ENCODE data around the gene HNRNPA3. TPM values are rescaled to one million over a fixed set of nuclear protein-coding genes. Genes with fewer than 3 reads are reported as not detected.

HNRNPA3 gene
- total RNA-seq, 2 experiments from 2014 or later, result 68.2 to 450 TPM

- H3K4me3 ChIP-seq (ENCODE audit: low read depth, low read length, poor library complexity, severe bottlenecking), result no peak overlapping the region
- H3K9me3 ChIP-seq (ENCODE audit: low read length), result no peaks in the 10 kb centered on the region
- H4K20me1 ChIP-seq (ENCODE audit: insufficient read depth, low read length), result no peaks in the 10 kb centered on the region
- TF ChIP-seq EZH2phosphoT487 (IDR thresholded peaks at IDR 0.05; ENCODE audit: borderline replicate concordance, low read depth, low read length), result no peak
- no peak for TF ChIP-seq CTCF (conservative IDR thresholded peaks at IDR 0.05; ENCODE audit: low read length)
- POLR2A ChIA-PET, result interaction anchor here (1.4 to 5.2 kb wide), 2 partner anchors 14 to 103 kb away, joined by 5 to 52 read pairs; no protein-coding TSS in a partner anchor
- no peak overlapping the region for H3K4me2 ChIP-seq (ENCODE audit: low read length)
- H3K4me1 ChIP-seq (ENCODE audit: insufficient read depth, low read length, poor library complexity, severe bottlenecking), result peaks cover 17% of the 10 kb centered on the region
- no peak overlapping the region for H3K27ac ChIP-seq (ENCODE audit: low read depth, low read length, poor library complexity, severe bottlenecking)
- DNase-seq (ENCODE audit: low spot score), result no peak
- intact Hi-C loops (cut with micrococcal nuclease; ENCODE audit: unreplicated experiment), result loop anchor here (10.0 kb wide), 1 partner anchor 1186 kb away; the partner anchor contains the start of genes PJVK and PRKRA
- H2AFZ ChIP-seq (ENCODE audit: low read length), result no peak overlapping the region
- no peaks in the 10 kb centered on the region for H3K36me3 ChIP-seq (ENCODE audit: insufficient read depth, low read length)
- CTCF ChIA-PET (ENCODE audit: unreplicated experiment), result no interaction called here
- BruUV-seq (replicated peaks), result no TSS peak
- no peaks in the 10 kb centered on the region for H3K9me2 ChIP-seq (ENCODE audit: insufficient read depth, low read length)
- H3K79me2 ChIP-seq (ENCODE audit: insufficient read depth, low read depth, low read length), result peaks cover 1% of the 10 kb centered on the region; the same call in 1 of the 2 replicates
Observed at GRCh38 chr2:177268187-177268871, 55.7 kb downstream of the HNRNPA3 start.

- H4K20me1 ChIP-seq (ENCODE audit: insufficient read depth, low read length), result no peaks in the 10 kb centered on the region
- POLR2A ChIA-PET, result interaction anchor here (1.4 kb wide), 1 partner anchor 13 kb away, joined by 5 read pairs; no protein-coding TSS in a partner anchor
- H2AFZ ChIP-seq (ENCODE audit: low read length), result no peak overlapping the region
- no peak for DNase-seq (ENCODE audit: low spot score)
- no peak overlapping the region for H3K4me3 ChIP-seq (ENCODE audit: low read depth, low read length, poor library complexity, severe bottlenecking)
- H3K4me1 ChIP-seq (ENCODE audit: insufficient read depth, low read length, poor library complexity, severe bottlenecking), result peaks cover 17% of the 10 kb centered on the region
- CTCF ChIA-PET (ENCODE audit: unreplicated experiment), result no interaction called here
- H3K36me3 ChIP-seq (ENCODE audit: insufficient read depth, low read length), result no peaks in the 10 kb centered on the region
- H3K9me2 ChIP-seq (ENCODE audit: insufficient read depth, low read length), result no peaks in the 10 kb centered on the region
- BruUV-seq (replicated peaks), result no TSS peak
- TF ChIP-seq CTCF (conservative IDR thresholded peaks at IDR 0.05; ENCODE audit: low read length) (no peak), EZH2phosphoT487 (IDR thresholded peaks at IDR 0.05; ENCODE audit: borderline replicate concordance, low read depth, low read length) (no peak)
- H3K9me3 ChIP-seq (ENCODE audit: low read length), result no peaks in the 10 kb centered on the region
- no peaks in the 10 kb centered on the region for H3K79me2 ChIP-seq (ENCODE audit: insufficient read depth, low read depth, low read length)
- H3K4me2 ChIP-seq (ENCODE audit: low read length), result no peak overlapping the region
- intact Hi-C loops (cut with micrococcal nuclease; ENCODE audit: unreplicated experiment), result loop anchor here (10.0 kb wide), 1 partner anchor 1186 kb away; the partner anchor contains the start of genes PJVK and PRKRA
- H3K27ac ChIP-seq (ENCODE audit: low read depth, low read length, poor library complexity, severe bottlenecking), result no peak overlapping the region
Observed at GRCh38 chr2:177268901-177269300, 56.3 kb downstream of the HNRNPA3 start.

- no peaks in the 10 kb centered on the region for H4K20me1 ChIP-seq (ENCODE audit: insufficient read depth, low read length)
- no peak overlapping the region for H3K27ac ChIP-seq (ENCODE audit: low read depth, low read length, poor library complexity, severe bottlenecking)
- POLR2A ChIA-PET, result no interaction called here
- CTCF ChIA-PET (ENCODE audit: unreplicated experiment), result no interaction called here
- no peak for DNase-seq (ENCODE audit: low spot score)
- intact Hi-C loops (cut with micrococcal nuclease; ENCODE audit: unreplicated experiment), result no loop called here
- H2AFZ ChIP-seq (ENCODE audit: low read length), result no peak overlapping the region
- no TSS peak for BruUV-seq (replicated peaks)
- no peaks in the 10 kb centered on the region for H3K9me3 ChIP-seq (ENCODE audit: low read length)
- TF ChIP-seq EZH2phosphoT487 (IDR thresholded peaks at IDR 0.05; ENCODE audit: borderline replicate concordance, low read depth, low read length), result no peak
- H3K4me2 ChIP-seq (ENCODE audit: low read length), result no peak overlapping the region
- no peaks in the 10 kb centered on the region for H3K9me2 ChIP-seq (ENCODE audit: insufficient read depth, low read length)
- peaks cover 15% of the 10 kb centered on the region for H3K4me1 ChIP-seq (ENCODE audit: insufficient read depth, low read length, poor library complexity, severe bottlenecking)
- no peaks in the 10 kb centered on the region for H3K36me3 ChIP-seq (ENCODE audit: insufficient read depth, low read length)
- no peak overlapping the region for H3K4me3 ChIP-seq (ENCODE audit: low read depth, low read length, poor library complexity, severe bottlenecking)
- no peaks in the 10 kb centered on the region for H3K79me2 ChIP-seq (ENCODE audit: insufficient read depth, low read depth, low read length)
Observed at GRCh38 chr2:177270531-177270930, 57.9 kb downstream of the HNRNPA3 start.

Data from OCI-LY7 (cell line).